ENCODE measurements around the gene RNASEH1. TPM values are rescaled to one million over a fixed set of nuclear protein-coding genes. Genes with fewer than 3 reads are reported as not detected.
A peak's percentile ranks its signal among the peaks of the same experiment; 100 is the strongest.

The RNASEH1 gene
- total RNA-seq, 4 donors from 2014 or later = 21.6 to 31.0 (median 26.1) TPM

DNA sequence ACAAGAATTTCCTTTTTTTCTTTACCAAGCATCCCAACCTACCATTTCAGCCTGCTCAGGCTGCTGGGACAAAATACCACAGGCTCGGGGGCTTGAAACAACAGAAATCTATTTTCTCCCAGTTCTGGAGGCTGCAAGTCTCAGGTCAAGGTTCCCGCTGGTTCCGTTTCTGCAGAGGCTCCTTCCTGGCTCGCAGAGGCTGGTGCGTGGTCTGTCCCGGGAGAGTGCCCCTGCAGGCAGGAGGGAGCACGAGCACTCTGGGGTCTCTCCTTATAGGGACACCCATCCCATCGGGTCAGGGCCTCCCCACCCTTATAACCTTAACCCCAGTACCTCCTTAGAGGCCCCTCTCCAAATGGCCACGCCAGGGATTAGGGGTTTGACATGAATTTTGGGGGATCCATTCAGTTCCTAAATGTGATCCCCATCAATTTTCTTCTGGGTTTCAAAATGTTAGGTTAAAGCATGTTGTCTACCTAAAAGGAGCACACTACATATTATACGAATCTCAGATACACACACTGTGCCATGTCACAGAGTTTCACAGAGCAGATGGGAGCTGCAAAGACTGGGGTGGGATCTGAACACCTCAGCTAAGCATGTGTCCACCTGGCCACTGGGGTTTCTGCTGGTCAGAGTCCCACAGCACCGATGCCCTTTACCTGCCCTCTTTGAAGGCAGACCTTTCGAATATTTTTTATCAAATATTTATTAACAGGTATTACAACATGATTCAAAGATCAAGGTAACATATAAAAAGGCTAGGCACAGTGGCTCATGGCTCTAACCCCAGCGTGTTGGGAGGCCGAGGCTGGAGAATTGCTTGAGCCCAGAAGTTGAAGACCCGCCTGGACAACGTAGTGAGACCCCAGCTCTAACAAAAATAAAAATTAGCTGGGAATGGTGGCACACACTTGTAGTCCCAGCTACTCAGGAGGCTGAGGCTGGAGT lies 21.2 kb downstream of the RNASEH1 start:
- Histone ChIP-seq H3K27me3 (no peaks in the 10 kb centered on the region), H3K36me3 (peaks cover 0 to 51% (median 9%) of the 10 kb centered on the region in 3 donors), H3K4me1 (peaks cover 0 to 22% (median 14%) of the 10 kb centered on the region in 4 donors), H3K27ac (peak overlapping the region; percentile 83 to 97 (median 92)), H3K9me3 (no peaks in the 10 kb centered on the region), H3K4me3 (peak overlapping the region; percentile 30 to 55 (median 40))
- no peak for TF ChIP-seq EP300 (IDR thresholded peaks at IDR 0.05)
- TF ChIP-seq, protein P1, sequence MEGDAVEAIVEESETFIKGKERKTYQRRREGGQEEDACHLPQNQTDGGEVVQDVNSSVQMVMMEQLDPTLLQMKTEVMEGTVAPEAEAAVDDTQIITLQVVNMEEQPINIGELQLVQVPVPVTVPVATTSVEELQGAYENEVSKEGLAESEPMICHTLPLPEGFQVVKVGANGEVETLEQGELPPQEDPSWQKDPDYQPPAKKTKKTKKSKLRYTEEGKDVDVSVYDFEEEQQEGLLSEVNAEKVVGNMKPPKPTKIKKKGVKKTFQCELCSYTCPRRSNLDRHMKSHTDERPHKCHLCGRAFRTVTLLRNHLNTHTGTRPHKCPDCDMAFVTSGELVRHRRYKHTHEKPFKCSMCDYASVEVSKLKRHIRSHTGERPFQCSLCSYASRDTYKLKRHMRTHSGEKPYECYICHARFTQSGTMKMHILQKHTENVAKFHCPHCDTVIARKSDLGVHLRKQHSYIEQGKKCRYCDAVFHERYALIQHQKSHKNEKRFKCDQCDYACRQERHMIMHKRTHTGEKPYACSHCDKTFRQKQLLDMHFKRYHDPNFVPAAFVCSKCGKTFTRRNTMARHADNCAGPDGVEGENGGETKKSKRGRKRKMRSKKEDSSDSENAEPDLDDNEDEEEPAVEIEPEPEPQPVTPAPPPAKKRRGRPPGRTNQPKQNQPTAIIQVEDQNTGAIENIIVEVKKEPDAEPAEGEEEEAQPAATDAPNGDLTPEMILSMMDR (IDR thresholded peaks at IDR 0.05) = peak; percentile 26 to 53 (median 40)
- TF ChIP-seq POLR2A (IDR thresholded peaks at IDR 0.05) = no peak
- DNase-seq (ENCODE audit: low spot score in 2 of 2) = peak in 1 of 2 donors; percentile 30
- 49 to 52% methylated on average over 16 of the region's 16 CpGs for WGBS, 2 donors

DNA sequence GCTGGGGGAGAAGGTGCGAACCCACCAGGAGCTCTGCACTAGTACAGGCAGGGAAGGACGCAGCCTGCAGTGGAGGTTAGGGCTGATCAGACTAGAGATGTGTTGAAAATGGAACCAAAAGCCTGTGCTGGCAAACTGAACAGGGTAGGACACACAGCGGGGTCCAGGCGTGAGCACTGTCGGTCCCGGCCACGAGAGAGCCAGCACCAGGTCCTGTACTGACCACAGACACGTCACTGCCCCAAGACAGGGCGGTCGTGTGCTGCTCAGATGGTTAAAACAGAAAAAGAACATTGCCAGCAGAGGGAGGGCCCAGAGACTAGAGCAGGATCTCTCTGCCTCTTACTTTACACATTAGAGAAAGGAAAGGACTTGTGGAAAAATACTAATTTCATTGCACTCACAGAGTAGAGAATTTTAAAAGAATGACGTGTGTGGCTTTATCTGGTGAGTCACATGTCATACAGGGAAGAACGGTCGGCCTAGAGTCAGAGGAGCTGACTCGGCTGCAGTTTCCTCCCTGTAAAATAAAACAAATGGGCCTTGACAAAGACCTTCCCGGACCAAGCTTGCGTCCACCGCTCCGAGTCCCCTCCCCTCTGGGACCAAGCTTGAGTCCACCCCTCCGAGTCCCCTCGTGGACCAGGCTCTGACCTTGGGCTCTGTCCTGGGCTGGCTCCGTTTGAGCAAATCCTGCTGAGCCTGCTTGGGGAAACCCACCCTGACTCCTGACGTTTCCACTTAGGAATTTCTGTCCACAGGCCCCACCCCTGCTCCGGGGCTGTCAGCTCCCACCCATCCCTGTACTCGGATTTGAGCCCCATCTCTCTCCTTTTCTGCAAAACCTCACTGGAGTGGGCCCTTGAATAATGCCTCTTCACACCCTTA lies 22.1 kb downstream of the RNASEH1 start:
- Histone ChIP-seq H3K4me3 (peak overlapping the region; percentile 30 to 55 (median 40)), H3K4me1 (peaks cover 0 to 22% (median 14%) of the 10 kb centered on the region in 4 donors), H3K27me3 (no peaks in the 10 kb centered on the region), H3K36me3 (peaks cover 0 to 50% (median 9%) of the 10 kb centered on the region in 3 donors), H3K9me3 (no peaks in the 10 kb centered on the region), H3K27ac (peak overlapping the region; percentile 83 to 97 (median 92))
- 15 to 21% methylated on average over 23 to 24 of the region's 24 CpGs for WGBS, 2 donors
- TF ChIP-seq EP300 (IDR thresholded peaks at IDR 0.05) (peak; percentile 16 to 85), POLR2A (IDR thresholded peaks at IDR 0.05) (no peak)
- TF ChIP-seq, protein P1 (IDR thresholded peaks at IDR 0.05) = peak in 2 of 5 experiments; percentile 22 to 44
- peak; percentile 49 to 60 for DNase-seq (ENCODE audit: low spot score in 2 of 2)

DNA sequence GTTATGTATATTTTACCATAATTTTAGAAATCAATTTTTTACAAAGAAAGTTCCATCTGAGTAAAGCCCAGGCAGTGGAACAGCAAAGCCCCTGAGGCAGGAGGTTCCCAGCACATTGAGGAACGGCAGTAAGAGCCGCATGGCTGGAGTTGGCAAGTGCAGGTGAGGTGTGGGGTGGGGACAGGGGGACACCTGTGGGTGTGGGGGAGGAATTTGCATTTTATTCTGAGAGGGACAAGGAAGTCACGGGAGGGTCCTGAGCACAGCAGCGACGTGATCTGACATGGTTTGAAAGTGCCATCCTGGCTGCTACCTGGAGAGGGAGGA lies 22.7 kb downstream of the RNASEH1 start:
- TF ChIP-seq EP300 (IDR thresholded peaks at IDR 0.05) = no peak
- no peak for TF ChIP-seq POLR2A (IDR thresholded peaks at IDR 0.05)
- TF ChIP-seq, protein P1 (IDR thresholded peaks at IDR 0.05) = no peak
- no peaks in the 10 kb centered on the region for H3K27me3 ChIP-seq
- peak overlapping the region; percentile 83 to 97 (median 92) for H3K27ac ChIP-seq
- H3K36me3 ChIP-seq = peaks cover 0 to 44% (median 9%) of the 10 kb centered on the region in 3 donors
- H3K4me3 ChIP-seq = peak overlapping the region in 3 of 4 donors; percentile 38 to 55 (median 43)
- 42 to 50% methylated on average over 5 of the region's 5 CpGs for WGBS, 2 donors
- no peaks in the 10 kb centered on the region for H3K9me3 ChIP-seq
- no peak for DNase-seq (ENCODE audit: low spot score in 2 of 2)
- peaks cover 0 to 22% (median 14%) of the 10 kb centered on the region in 4 donors for H3K4me1 ChIP-seq

DNA sequence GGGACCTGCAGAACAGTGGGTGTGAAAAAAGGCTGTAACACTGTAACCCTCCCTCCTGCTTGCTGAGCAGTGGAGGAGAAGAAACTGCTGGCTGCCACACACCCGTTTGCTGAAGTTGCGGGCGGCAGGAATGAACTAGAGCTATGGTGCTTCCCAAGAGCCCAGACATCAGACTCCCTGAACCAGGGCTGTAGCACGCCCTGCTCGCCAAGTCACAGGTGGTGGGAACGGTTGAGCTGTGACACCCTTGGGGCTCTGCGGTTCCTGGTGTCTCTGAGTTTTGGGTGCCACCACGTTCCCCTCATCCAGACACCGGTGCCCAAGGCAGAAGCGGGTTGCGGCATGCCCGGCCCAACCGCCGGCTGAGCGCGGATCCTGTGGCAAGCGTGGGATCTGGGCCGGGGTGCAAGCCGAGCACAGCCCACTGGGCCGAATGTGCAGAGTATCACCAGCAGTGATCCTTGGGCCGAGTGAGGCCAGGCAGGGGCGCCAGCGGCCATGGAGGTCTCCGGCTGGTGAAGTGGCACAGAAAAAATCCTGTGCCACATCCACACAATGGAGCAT lies 23.8 kb downstream of the RNASEH1 start:
- 90 to 95% methylated on average over 18 to 23 of the region's 24 CpGs for WGBS, 2 donors
- no peak for DNase-seq (ENCODE audit: low spot score in 2 of 2)
- H3K9me3 ChIP-seq = no peaks in the 10 kb centered on the region
- TF ChIP-seq POLR2A (IDR thresholded peaks at IDR 0.05) = no peak
- TF ChIP-seq, protein P1 (IDR thresholded peaks at IDR 0.05) = no peak
- no peak for TF ChIP-seq EP300 (IDR thresholded peaks at IDR 0.05)
- H3K27me3 ChIP-seq = no peaks in the 10 kb centered on the region
- H3K4me1 ChIP-seq = peaks cover 0 to 22% (median 14%) of the 10 kb centered on the region in 4 donors
- H3K36me3 ChIP-seq = peaks cover 0 to 41% (median 0%) of the 10 kb centered on the region in 3 donors
- peak overlapping the region in 3 of 4 donors; percentile 26 to 97 (median 96) for H3K27ac ChIP-seq
- no peak overlapping the region for H3K4me3 ChIP-seq
